HS-5 (cell line): Measurements from ENCODE around the gene ADORA3.

Experiments
- DNase-seq: peaks from one replicate; pipeline ENCODE4 v3.0.0-alpha.2; 2012; ENCODE audit warnings: low read depth

Gene ADORA3

DNA sequence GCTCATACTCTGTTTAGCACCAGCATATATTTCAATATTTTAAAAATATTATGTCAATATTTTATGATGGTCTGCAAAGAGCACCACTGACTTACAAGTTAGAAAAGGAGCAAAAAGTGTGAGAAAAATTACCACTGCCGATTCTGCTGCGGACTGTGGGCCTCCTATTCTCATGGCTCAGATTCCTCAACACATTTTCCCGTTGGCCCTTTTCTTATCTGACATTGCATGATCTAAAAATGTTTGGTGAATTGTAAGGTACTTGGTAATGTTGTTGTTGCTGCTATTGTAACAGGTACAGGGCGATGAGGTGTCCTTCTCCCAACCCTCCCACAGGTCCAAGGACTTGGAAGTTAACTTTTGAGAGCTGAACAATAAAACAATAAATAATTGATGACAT is 28.9 kb downstream of the ADORA3 start:
- no peak for DNase-seq

DNA sequence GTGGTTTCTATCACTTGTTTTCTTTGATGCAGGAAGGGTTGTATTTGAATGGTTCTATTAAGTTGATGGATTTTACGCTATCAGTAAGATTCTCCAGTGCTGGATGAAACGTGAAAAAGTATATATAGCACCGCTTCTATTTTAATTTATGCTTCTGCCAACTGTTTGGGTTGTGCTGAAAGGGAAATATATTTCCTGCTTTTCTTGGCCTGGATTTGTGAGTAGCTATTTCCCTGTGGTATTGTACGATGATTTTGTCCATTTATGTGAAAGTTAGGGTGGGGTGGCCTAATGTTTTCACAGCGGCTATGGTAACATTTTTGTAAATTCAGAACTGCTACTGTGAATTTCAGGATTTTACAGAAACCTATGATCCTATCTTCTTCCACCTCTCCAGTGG is 29.3 kb downstream of the ADORA3 start:
- no peak for DNase-seq

DNA sequence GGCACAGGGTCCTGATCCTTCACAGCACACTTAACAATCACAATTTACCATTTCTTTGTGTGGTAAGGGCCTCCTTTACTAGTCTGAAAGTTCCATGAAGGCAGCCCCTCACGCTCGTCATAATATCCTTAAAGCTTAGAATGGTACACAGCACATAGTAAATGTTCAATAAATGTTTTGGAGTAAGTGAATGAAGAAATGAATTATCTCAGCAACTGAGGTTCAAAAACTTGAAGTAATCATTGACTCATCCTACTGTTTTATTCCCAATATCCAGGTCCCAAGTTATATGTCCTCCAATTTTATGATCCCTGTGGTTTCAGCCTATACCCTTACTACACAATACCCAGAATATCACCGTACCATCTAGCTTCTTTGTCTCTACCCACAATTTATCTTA is 31.9 kb downstream of the ADORA3 start:
- DNase-seq: no peak

DNA sequence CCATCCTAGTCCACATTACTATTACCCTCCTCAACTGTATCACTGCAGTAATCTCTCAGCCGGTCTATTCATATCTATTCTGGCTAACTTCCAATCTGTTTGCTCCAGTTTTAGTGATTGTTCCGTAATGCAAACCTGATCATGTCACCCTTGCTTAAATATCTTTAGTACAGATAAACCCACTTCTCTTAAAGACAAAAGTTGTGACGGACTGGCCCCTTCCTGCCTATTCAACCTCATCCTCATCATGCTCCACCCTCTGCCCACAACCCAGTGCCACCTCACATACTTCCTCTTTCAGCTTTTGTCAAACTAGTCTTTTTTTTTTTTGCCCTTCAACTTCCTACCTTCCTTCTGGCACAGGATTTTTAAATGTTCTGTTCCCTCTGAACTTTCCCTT is 32.4 kb downstream of the ADORA3 start:
- DNase-seq: no peak

DNA sequence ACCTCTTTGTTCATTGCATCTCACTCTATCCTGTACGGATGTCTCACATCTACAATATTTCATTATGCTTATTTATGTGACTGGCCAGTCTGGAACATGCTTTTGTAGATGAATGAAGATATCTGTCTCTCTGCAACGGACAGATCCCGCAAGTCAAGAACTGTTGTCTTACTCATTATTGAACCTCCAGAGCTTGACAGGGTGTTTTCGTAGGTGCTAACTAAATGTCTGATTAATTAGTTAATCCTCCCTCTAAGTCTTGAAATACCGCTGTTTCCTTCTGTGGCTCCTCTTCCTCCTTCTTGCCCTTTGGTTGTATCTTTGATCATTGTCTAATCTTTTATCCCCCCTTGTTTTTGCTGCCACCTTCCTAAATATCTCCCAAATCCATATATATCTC is 32.8 kb downstream of the ADORA3 start:
- DNase-seq: no peak

DNA sequence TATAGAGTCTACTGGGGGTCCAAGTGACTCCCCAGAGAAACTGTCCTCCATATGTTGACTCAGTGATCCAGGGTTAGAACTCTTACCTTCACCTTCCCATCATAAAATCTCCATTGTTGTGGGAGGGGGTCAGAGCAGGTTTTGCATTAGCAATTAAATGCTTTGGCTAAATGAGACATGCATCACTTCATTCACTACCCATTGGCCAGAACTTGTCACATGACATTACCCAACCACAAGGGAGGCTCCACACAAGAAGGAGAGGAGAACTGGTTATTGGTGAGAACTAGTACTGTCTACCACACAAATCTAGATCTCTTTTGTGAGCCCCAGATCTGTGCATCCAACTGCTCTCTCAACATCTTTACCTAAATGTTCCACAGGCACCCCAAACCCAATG is 33.9 kb downstream of the ADORA3 start:
- DNase-seq: no peak

DNA sequence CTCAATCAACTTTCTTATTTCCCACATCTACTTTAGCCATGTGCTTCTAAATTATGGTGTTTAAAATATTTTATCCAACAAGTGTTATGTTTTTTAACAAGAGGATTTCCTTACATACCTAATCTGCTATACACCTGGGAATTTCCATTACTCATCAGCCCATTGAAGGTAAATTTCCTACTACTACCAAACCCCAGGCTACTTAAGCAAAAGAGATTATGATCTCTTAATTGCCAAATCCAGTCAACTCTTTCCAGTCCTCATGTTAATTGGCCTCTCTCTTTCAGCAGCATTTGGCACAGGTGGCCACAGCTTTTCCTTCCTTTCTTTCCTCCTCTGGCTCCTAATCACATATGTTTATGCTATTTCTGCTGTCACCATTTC is 34.7 kb downstream of the ADORA3 start:
- DNase-seq: no peak

DNA sequence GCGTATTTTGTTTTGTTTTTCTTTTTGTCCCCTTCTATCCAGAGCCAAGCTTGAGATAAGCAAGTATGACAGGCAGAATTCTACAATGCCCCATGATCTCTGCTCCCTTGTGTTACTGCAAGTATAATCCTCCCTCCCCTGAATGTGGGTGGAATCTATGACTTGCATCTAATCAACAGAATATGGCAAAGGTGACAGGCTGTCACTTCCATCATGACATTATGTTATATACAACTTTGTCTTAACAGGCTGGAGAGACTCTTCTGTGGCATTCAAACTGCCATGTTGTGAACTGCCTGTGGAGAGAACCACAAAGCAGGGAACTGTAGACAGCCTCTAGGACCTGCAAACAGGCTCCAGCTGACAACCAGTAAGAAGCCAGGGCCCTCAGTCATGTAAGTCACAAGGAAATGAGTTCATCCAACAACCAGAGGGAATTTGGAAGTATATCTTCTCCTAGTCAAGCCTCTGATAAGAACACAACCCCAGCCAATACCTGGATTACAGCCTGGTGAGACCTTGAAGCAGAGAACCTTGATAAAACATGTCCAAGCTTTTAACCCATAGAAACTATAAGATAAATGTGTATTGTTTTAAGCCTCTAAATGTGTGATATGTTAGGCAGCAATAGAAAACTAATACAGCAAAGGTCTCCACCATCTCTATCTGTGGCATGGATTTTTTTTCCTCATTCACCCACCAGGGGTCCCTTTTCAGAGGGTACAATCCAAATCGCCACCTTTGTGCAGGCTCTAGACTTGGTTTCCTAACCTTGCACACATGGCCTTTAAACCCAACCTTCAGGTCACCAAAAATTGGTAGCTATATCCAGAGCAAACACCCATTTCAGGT is 35.3 kb downstream of the ADORA3 start:
- DNase-seq: no peak

DNA sequence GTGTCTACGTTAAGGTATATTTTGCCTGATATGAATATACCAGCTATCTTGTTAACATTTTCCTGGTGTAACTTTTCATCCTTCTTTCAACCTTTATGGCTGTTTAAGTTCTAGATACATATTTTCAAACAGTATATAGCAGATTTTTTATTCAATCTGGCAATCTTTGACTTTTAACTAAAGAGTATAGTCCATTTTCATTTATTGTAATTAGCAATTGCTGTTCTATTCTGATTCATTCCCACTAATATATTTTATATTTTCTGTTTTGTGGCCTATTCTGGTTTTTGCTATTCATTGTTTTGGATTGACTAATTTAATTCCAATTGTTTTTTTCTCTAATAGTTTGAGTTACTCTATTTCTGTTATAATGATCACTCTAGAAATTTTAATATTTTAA is 37.0 kb downstream of the ADORA3 start:
- DNase-seq: no peak

DNA sequence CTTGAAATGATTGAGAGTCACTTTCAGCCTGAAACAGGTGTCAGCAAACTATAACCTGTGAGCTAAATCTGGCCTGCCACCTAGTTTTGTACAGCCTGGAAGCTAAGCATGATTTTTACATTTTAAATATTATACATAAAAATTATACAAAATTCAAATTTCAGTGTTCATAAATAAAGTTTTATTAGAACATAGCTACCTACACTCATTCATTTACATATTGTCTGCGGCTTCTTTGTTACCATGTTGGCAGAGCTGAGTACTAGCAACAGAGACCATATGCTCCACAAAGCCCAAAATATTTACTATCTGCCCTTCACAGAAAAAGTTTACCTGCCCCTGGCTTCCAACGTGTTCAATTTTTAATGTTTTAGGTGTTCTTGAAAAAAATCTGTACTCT is 37.7 kb downstream of the ADORA3 start:
- no peak for DNase-seq

DNA sequence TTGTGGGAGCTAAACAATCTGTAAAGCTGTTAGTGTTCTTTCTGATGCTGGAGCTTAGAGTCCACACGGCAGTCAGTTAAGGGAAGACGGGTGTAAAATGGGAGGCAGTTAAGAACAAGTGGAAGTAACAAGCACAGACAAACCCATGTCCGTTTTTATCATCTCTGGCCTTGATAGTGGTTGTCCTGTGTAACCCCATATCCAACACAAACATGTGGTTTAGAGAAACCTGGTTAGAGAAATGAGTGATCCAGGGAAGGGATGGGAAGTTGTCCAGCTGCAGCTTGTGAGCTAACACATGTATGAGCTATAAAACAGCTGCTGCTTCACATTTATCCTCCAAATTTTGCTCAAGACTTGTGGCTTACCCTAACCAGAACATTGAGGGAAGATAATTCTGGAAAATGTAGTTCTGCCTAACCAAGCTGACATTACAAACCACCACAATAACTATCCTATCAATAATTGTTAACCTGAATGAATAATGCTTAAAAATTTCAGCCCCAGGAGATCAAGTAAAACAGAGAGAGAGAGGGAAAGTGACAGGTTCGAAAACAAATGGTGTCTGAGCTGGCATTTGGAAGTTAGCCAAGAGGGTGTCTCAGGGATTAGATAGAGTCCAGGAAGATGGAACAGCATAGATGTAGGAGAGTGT is 40.3 kb downstream of the ADORA3 start:
- DNase-seq: no peak

DNA sequence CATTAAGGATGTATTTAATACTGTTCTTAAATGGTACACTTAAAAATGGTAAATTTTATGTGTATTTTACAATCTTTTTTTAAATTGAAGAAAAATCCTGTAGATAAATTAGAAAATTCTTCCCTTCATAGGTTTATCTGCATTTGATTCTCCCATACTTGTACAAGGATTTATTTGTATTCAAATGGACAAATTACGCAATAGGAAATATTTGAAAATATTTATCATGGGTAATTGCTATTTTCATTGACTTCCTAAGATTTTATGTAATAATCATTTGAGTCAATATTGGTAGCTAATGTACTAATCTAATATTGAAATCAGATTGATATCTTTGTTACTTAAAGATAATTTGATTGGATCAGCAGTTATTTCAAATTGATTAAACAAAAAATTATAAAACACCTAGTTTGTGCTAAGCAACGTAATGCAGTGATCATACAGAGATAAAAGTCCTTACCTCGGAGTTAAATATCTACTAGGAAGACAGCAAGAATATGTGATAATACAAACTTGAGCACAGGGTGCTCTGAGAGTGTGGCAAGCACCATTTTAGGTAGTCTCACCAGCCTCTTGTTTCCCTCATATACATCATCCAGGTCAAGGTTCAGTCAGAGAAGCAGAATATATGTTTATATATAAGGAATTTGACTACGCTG is 40.9 kb downstream of the ADORA3 start:
- no peak for DNase-seq

DNA sequence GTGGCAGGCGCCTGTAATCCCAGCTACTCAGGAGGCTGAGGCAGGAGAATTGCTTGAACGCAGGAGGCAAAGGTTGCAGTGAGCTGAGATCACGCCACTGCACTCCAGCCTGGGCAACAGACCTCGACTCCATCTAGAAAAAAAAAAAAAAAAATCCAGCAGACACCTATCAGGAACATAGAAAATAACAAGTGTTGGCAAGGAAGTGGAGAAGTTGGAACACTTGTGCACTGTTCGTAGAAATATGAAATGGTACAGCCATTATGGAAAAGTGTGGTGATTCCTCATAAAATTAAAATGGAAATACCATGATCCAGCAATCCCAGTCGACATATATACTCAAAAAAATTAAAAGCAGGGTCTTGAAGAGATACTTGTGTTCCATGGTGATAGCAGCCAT is 41.7 kb downstream of the ADORA3 start:
- DNase-seq: no peak

DNA sequence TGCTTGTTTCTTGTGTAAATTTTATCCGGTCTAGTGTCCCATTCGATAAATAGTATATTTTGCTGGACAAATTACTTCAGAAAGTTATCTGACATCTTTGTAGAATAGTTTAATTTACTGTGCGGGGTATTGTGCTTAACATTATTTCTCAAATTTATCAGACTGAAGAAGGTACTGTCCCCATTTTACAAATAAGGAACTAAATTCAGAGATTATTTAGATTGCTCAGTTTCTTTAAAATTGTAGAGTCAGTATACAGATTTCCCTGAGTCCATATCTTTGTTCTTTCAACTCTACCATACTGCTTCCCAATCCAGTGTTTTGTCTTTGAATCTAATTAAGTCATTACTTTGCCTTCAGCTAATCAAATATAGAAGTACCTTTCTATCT is 47.8 kb downstream of the ADORA3 start:
- no peak for DNase-seq

DNA sequence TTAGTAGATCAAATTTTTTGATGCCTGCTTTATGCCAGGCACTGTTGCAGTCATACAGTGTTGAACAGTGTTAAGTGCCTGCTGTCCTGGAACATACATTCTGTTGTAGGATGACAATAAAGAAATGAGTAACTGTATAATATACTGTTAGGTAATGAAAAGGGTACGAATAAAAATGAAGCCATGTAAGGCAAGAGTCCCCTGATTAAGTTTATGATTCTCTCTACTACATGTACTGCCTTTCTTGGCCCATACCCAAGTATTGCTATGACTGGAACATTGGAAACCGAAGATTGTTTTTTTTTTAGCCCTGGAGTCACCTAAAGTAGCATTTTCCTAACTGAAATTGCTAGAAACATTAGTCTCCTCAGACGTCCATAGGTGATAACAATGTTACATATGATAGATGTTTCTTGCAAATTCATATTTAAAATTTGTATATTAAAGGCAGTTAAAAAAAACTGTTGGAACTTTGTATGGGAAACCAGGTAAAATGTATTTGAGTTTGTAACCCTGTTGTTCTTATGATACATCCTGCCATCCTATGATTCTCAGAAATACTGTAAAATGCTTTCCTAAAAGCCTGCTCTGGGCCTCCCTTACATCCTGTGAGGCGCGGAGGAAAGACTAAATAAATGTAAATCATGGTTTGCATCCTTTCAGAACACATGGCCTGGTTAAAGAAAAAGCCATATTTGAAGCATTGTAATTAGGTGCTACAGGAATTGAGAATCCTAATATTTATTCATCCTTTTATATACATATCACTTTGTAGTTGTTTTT is 48.4 kb downstream of the ADORA3 start:
- no peak for DNase-seq

DNA sequence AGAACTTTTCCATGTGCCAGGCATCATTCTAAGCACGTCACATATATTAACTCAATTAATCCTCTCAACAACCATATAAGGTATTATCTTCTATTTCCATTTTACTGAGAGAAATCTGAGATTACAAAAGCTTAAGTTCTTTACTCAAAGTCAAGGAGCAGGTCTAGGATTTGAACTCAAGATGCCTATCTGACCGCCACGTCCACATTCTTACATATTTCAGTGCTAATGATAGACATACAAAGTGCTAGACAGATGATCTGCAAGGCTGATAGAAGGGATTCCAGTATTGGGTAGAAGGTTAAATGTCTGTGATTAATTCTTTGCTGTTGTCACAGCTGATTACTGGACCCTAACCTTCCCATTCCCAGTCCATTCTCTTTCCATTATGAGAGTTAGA is 49.7 kb downstream of the ADORA3 start:
- DNase-seq: no peak

DNA sequence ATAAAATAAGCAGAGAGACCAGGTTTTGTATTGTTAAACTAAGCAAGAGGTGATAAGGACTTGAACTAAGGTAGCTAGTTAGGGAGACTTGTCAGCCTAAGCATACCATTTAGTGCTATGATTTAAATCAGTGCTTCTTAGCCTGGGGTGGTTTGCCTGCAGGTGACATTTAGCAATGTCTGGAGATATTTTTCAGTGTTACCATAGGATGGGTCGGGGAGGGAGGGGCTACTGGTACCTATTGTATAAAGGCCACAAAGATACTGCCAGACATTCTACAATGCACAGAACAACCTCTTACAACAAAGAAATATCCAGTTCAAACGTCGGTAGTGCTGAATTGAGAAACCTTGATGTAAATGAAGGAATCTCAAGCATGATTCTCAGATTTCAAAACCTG is 50.9 kb downstream of the ADORA3 start:
- DNase-seq: no peak

DNA sequence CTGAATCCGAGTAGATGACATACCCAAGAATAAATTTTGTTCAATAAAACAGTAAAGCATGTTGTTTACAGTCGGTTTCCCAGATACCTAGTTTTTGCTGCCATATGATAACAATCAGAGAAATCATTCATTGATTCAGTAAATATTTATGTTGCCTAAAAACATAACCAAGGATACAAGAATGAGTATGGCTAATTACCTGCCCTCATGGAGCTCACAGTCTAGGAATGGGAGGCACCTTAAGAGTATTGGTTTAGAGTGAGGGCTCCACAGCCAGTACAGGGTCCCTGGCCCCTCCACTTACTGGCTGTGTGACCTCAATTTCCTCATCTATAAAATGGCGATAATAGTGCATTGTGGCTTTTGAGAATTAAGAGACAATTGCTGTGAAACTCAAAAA is 53.2 kb downstream of the ADORA3 start:
- DNase-seq: no peak

DNA sequence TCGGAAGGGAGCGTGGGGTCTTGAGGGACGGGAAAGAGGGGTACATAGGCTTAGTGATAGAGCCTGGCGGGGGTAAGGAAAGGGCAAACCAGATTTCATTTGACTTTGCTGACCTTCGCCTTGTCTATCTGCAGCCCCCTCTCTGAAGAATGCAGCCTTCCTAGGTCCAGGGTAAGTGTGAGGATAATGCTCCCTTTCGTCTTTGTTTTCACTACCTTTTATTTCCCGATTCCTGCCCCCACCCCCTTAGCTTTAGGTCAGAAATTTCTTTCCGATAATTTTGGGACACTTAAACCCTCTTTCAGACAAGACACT is 53.8 kb downstream of the ADORA3 start:
- DNase-seq: no peak
